Trophoblast cell (in vitro differentiated cells and primary cell): ENCODE results near the gene OAT.

ENCODE experiments used
- DNase-seq, 2 donors: peaks; one replicate each; pipeline ENCODE4 v3.0.0-alpha.2; 2016
- H2AFZ ChIP-seq: 2 replicates; pipeline ENCODE4 v1.6.1; 2013; ENCODE audit warnings: low read length, moderate library complexity, mild to moderate bottlenecking; ENCODE audit not compliant: insufficient read depth, poor library complexity
- H2AK5ac ChIP-seq: 2 replicates; pipeline ENCODE4 v1.6.1; 2013; ENCODE audit warnings: mild to moderate bottlenecking, low read length
- H2BK120ac ChIP-seq: 2 replicates; pipeline ENCODE4 v1.6.1; 2013; ENCODE audit warnings: low read length, mild to moderate bottlenecking, moderate library complexity; ENCODE audit not compliant: insufficient read depth, poor library complexity
- H2BK12ac ChIP-seq: 2 replicates; pipeline ENCODE4 v1.6.1; 2013; ENCODE audit warnings: mild to moderate bottlenecking, low read length, moderate library complexity
- H2BK5ac ChIP-seq: 2 replicates; pipeline ENCODE4 v1.6.1; 2013; ENCODE audit warnings: low read length, low read depth, moderate library complexity, mild to moderate bottlenecking; ENCODE audit not compliant: poor library complexity
- H3K14ac ChIP-seq: 2 replicates; pipeline ENCODE4 v1.6.1; 2013; ENCODE audit warnings: mild to moderate bottlenecking, low read length
- H3K18ac ChIP-seq: 2 replicates; pipeline ENCODE4 v1.6.1; 2013; ENCODE audit warnings: mild to moderate bottlenecking, low read length
- H3K23ac ChIP-seq: 2 replicates; pipeline ENCODE4 v1.6.1; 2013; ENCODE audit warnings: low read length
- H3K27ac ChIP-seq: 2 replicates; pipeline ENCODE4 v1.5.1; 2013; ENCODE audit warnings: low read depth, mild to moderate bottlenecking, inconsistent platforms, low read length, moderate library complexity
- H3K27me3 ChIP-seq: 2 replicates; pipeline ENCODE4 v1.6.1; 2013; ENCODE audit warnings: inconsistent platforms, mild to moderate bottlenecking, low read length, moderate library complexity; ENCODE audit not compliant: insufficient read depth
- H3K36me3 ChIP-seq, 2 experiments: 1 replicate in 1 of 2; 2 replicates in 1 of 2; pipeline ENCODE4 v1.6.1; 2013; ENCODE audit warnings: low read length in 2 of 2, mild to moderate bottlenecking in 2 of 2, moderate library complexity in 1 of 2; ENCODE audit not compliant: insufficient read depth in 2 of 2, control insufficient read depth in 1 of 2
- H3K4ac ChIP-seq: 2 replicates; pipeline ENCODE4 v1.6.1; 2013; ENCODE audit warnings: low read depth, mild to moderate bottlenecking, low read length, moderate library complexity
- H3K4me1 ChIP-seq, 2 experiments: 1 replicate in 1 of 2; 2 replicates in 1 of 2; pipeline ENCODE4 v1.6.1; 2013; ENCODE audit warnings: low read length in 2 of 2, mild to moderate bottlenecking in 2 of 2, moderate library complexity in 1 of 2; ENCODE audit not compliant: insufficient read depth in 2 of 2, control insufficient read depth in 1 of 2
- H3K4me2 ChIP-seq: 2 replicates; pipeline ENCODE4 v1.6.1; 2013; ENCODE audit warnings: inconsistent platforms, mild to moderate bottlenecking, low read length, moderate library complexity
- H3K4me3 ChIP-seq: 2 replicates; pipeline ENCODE4 v1.5.1; 2013; ENCODE audit warnings: mild to moderate bottlenecking, low read depth, low read length, inconsistent platforms
- H3K79me1 ChIP-seq: one replicate; pipeline ENCODE4 v1.6.1; 2013; ENCODE audit warnings: low read length
- H3K79me2 ChIP-seq: 2 replicates; pipeline ENCODE4 v1.6.1; 2013; ENCODE audit warnings: low read length, mild to moderate bottlenecking; ENCODE audit not compliant: control insufficient read depth, insufficient read depth, poor library complexity
- H3K9ac ChIP-seq: 2 replicates; pipeline ENCODE4 v1.6.1; 2013; ENCODE audit warnings: mild to moderate bottlenecking, low read length
- H3K9me3 ChIP-seq: 2 replicates; pipeline ENCODE4 v1.6.1; 2013; ENCODE audit warnings: low read depth, mild to moderate bottlenecking, control low read depth, inconsistent platforms, low read length; ENCODE audit not compliant: insufficient read depth
- H4K12ac ChIP-seq: 2 replicates; pipeline ENCODE4 v1.6.1; 2013; ENCODE audit warnings: low read depth, mild to moderate bottlenecking, low read length, moderate library complexity
- H4K8ac ChIP-seq: 2 replicates; pipeline ENCODE4 v1.6.1; 2013; ENCODE audit warnings: low read depth, mild to moderate bottlenecking, low read length, moderate library complexity
- H4K91ac ChIP-seq: one replicate; pipeline ENCODE4 v1.6.1; 2013; ENCODE audit warnings: low read depth, mild to moderate bottlenecking, low read length, moderate library complexity
- WGBS: extraction: QIAGEN DNeasy Blood & Tissue Kit; methylation state at CpG from one replicate; pipeline ENCODE4 v1.1.7; 2013; ENCODE audit warnings: missing lambda C conversion rate; ENCODE audit not compliant: insufficient read length, insufficient coverage; ENCODE audit errors: extremely low coverage; 5-methylcytosine and 5-hydroxymethylcytosine counted together

The OAT gene

GRCh38 chr10:124353091-124353815, 65.5 kb downstream of the OAT start:
- Histone ChIP-seq H3K9ac (no peak overlapping the region), H3K27ac (no peak overlapping the region), H4K8ac (no peak overlapping the region), H3K79me1 (no peaks in the 10 kb centered on the region), H3K79me2 (no peaks in the 10 kb centered on the region), H3K14ac (no peak overlapping the region), H3K18ac (no peak overlapping the region), H3K4ac (no peak overlapping the region), H2AFZ (no peak overlapping the region), H3K9me3 (peaks cover 4% of the 10 kb centered on the region), H4K91ac (no peak overlapping the region), H3K23ac (no peak overlapping the region), H2BK120ac (no peak overlapping the region), H2BK5ac (no peak overlapping the region), H3K27me3 (no peaks in the 10 kb centered on the region), H4K12ac (no peak overlapping the region), H3K4me2 (no peak overlapping the region), H3K4me3 (no peak overlapping the region), H3K4me1 (no peaks in the 10 kb centered on the region), H2AK5ac (no peak overlapping the region), H3K36me3 (no peaks in the 10 kb centered on the region), H2BK12ac (no peak overlapping the region)
- WGBS = no CpG with 5 or more reads among the region's 15 CpGs
- no peak for DNase-seq

DNA sequence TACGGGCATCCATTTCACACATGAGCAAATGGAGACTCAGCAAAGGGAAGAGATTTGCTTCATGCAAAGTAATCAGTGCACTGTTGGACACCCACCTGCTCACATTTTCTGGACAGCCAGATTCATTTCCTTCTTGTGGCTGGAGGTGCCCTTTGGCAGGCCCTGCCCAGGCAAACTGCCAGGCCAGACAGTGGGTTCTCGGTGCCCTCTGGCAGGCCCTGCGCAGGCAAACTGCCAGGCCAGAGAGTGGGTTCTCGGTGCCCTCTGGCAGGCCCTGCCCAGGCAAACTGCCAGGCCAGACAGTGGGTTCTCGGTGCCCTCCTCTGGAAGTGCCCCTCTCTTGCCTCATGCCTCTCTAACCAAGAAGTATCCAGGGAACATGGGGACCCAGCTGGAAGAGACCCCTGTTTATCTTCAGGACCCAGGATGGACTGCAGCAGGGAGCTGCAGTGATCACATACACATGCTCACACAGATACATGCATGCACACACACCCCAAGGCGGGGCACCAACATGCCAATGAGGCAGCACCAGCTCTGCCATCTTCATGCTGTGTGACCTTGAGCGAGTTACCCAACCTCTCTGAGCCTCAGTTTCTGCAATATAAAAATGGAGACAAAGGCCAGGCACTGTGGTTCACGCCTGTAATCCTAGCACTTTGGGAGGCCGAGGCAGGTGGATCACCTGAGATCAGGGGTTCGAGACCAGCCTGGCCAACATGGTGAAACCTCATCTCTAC, 67.1 kb downstream of the OAT start:
- no peaks in the 10 kb centered on the region for H3K79me1 ChIP-seq
- H2BK120ac ChIP-seq = no peak overlapping the region
- H3K4me1 ChIP-seq = no peaks in the 10 kb centered on the region
- WGBS = no CpG with 5 or more reads among the region's 10 CpGs
- H2BK5ac ChIP-seq = no peak overlapping the region
- no peak overlapping the region for H3K27ac ChIP-seq
- H3K9ac ChIP-seq = no peak overlapping the region
- no peaks in the 10 kb centered on the region for H3K36me3 ChIP-seq
- H3K9me3 ChIP-seq = peaks cover 3% of the 10 kb centered on the region
- DNase-seq = no peak
- H3K79me2 ChIP-seq = no peaks in the 10 kb centered on the region
- H4K8ac ChIP-seq = no peak overlapping the region
- no peak overlapping the region for H4K91ac ChIP-seq
- H2AK5ac ChIP-seq = no peak overlapping the region
- H3K18ac ChIP-seq = no peak overlapping the region
- no peak overlapping the region for H3K4ac ChIP-seq
- H2BK12ac ChIP-seq = no peak overlapping the region
- no peak overlapping the region for H2AFZ ChIP-seq
- H3K4me3 ChIP-seq = no peak overlapping the region
- H3K14ac ChIP-seq = no peak overlapping the region
- no peak overlapping the region for H3K4me2 ChIP-seq
- H3K27me3 ChIP-seq = no peaks in the 10 kb centered on the region
- no peak overlapping the region for H3K23ac ChIP-seq
- no peak overlapping the region for H4K12ac ChIP-seq

- Histone ChIP-seq H2BK120ac (no peak overlapping the region), H3K27ac (no peak overlapping the region), H3K4ac (no peak overlapping the region), H3K4me3 (no peak overlapping the region), H3K23ac (no peak overlapping the region), H3K79me1 (no peaks in the 10 kb centered on the region), H3K9ac (no peak overlapping the region), H4K91ac (no peak overlapping the region), H3K36me3 (no peaks in the 10 kb centered on the region), H3K9me3 (peaks cover 3% of the 10 kb centered on the region), H2BK12ac (no peak overlapping the region), H2AFZ (no peak overlapping the region), H3K4me2 (no peak overlapping the region), H3K27me3 (no peaks in the 10 kb centered on the region), H3K18ac (no peak overlapping the region), H3K79me2 (no peaks in the 10 kb centered on the region), H4K8ac (no peak overlapping the region), H2BK5ac (no peak overlapping the region), H3K14ac (no peak overlapping the region), H3K4me1 (no peaks in the 10 kb centered on the region), H4K12ac (no peak overlapping the region), H2AK5ac (no peak overlapping the region)
- no peak for DNase-seq
- WGBS = no CpG with 5 or more reads among the region's 8 CpGs
These were observed 67.9 kb downstream of the OAT start for GRCh38 chr10:124350806-124351205.

- Histone ChIP-seq H4K91ac (no peak overlapping the region), H3K4me1 (no peaks in the 10 kb centered on the region), H3K18ac (no peak overlapping the region), H3K4me3 (no peak overlapping the region), H2BK12ac (no peak overlapping the region), H4K8ac (no peak overlapping the region), H3K23ac (no peak overlapping the region), H2BK5ac (no peak overlapping the region), H2AK5ac (no peak overlapping the region), H3K14ac (no peak overlapping the region), H3K9ac (no peak overlapping the region), H3K79me2 (no peaks in the 10 kb centered on the region), H3K9me3 (peaks cover 3% of the 10 kb centered on the region), H3K27me3 (no peaks in the 10 kb centered on the region), H3K27ac (no peak overlapping the region), H3K79me1 (no peaks in the 10 kb centered on the region), H3K4ac (no peak overlapping the region), H3K36me3 (no peaks in the 10 kb centered on the region), H2AFZ (no peak overlapping the region), H3K4me2 (no peak overlapping the region), H4K12ac (no peak overlapping the region), H2BK120ac (no peak overlapping the region)
- no CpG with 5 or more reads among the region's 5 CpGs for WGBS
- DNase-seq = no peak
These were observed 68.8 kb downstream of the OAT start for GRCh38 chr10:124349996-124350280.
